ENCODE measurements around the gene LRIG1. TPM values are rescaled to one million over a fixed set of nuclear protein-coding genes. Genes with fewer than 3 reads are reported as not detected.
A peak's percentile ranks its signal among the peaks of the same experiment; 100 is the strongest.

The LRIG1 gene
- total and polyA plus RNA-seq, 2 donors from 2014 or later, result 8.2 to 20.6 TPM

DNA sequence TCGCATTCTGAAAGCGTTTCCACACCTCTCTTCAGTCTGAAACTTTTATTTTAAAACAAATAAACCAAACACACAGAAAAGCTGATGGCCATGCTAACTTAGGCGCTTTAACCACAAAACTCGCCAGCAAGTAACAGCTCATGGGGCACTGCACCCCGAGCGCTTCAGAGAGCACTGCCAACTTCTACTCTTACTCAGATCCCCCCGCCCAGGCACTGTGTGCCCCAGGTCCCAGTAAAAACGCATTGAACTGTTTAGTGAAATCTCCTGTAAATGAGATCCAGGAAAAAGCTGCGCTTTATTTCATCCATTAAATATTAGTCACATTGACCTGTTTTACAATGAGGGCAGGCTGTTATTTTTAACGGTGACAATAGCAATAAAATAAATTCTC lies 99.7 kb downstream of the LRIG1 start:
- DNase-seq, result peak in 1 of 5 donors; percentile 29
- intact Hi-C loops (cut with DNase I), result loop anchor here (10.0 kb wide), 1 partner anchor 414 kb away; no protein-coding TSS in a partner anchor
- TF ChIP-seq, protein P1, sequence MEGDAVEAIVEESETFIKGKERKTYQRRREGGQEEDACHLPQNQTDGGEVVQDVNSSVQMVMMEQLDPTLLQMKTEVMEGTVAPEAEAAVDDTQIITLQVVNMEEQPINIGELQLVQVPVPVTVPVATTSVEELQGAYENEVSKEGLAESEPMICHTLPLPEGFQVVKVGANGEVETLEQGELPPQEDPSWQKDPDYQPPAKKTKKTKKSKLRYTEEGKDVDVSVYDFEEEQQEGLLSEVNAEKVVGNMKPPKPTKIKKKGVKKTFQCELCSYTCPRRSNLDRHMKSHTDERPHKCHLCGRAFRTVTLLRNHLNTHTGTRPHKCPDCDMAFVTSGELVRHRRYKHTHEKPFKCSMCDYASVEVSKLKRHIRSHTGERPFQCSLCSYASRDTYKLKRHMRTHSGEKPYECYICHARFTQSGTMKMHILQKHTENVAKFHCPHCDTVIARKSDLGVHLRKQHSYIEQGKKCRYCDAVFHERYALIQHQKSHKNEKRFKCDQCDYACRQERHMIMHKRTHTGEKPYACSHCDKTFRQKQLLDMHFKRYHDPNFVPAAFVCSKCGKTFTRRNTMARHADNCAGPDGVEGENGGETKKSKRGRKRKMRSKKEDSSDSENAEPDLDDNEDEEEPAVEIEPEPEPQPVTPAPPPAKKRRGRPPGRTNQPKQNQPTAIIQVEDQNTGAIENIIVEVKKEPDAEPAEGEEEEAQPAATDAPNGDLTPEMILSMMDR (IDR thresholded peaks at IDR 0.05; ENCODE audit: borderline replicate concordance, extremely low read depth, insufficient read depth), result no peak
- no peak for FAIRE-seq
- Histone ChIP-seq H3K9ac (ENCODE audit: low read length in 3 of 3) (no peak overlapping the region), H3K27ac (ENCODE audit: low read depth in 2 of 2, low read length in 2 of 2) (no peak overlapping the region), H3K9me3 (ENCODE audit: control insufficient read depth in 2 of 3, insufficient read depth in 1 of 3, low read length in 3 of 3) (no peaks in the 10 kb centered on the region), H3K36me3 (ENCODE audit: control insufficient read depth in 2 of 3, insufficient read depth in 3 of 3, low read length in 3 of 3) (peaks cover 0 to 21% (median 6%) of the 10 kb centered on the region in 3 donors), H3K4me1 (ENCODE audit: control insufficient read depth in 2 of 3, insufficient read depth in 2 of 3, low read depth in 1 of 3, low read length in 3 of 3) (no peaks in the 10 kb centered on the region), H3K4me3 (ENCODE audit: low read length in 3 of 3) (no peak overlapping the region), H3K27me3 (ENCODE audit: control insufficient read depth, insufficient read depth, low read length) (no peaks in the 10 kb centered on the region)

- TF ChIP-seq, protein P1 (IDR thresholded peaks at IDR 0.05; ENCODE audit: borderline replicate concordance, extremely low read depth, insufficient read depth), result no peak
- Histone ChIP-seq H3K27me3 (ENCODE audit: control insufficient read depth, insufficient read depth, low read length) (no peaks in the 10 kb centered on the region), H3K4me1 (ENCODE audit: control insufficient read depth in 2 of 3, insufficient read depth in 2 of 3, low read depth in 1 of 3, low read length in 3 of 3) (no peaks in the 10 kb centered on the region), H3K36me3 (ENCODE audit: control insufficient read depth in 2 of 3, insufficient read depth in 3 of 3, low read length in 3 of 3) (peaks cover 0 to 20% (median 11%) of the 10 kb centered on the region in 3 donors), H3K9me3 (ENCODE audit: control insufficient read depth in 2 of 3, insufficient read depth in 1 of 3, low read length in 3 of 3) (no peaks in the 10 kb centered on the region), H3K27ac (ENCODE audit: low read depth in 2 of 2, low read length in 2 of 2) (no peak overlapping the region), H3K9ac (ENCODE audit: low read length in 3 of 3) (no peak overlapping the region), H3K4me3 (ENCODE audit: low read length in 3 of 3) (no peak overlapping the region)
- intact Hi-C loops (cut with DNase I), result loop anchor here (10.0 kb wide), 1 partner anchor 414 kb away; no protein-coding TSS in a partner anchor
- FAIRE-seq (no peak), DNase-seq (peak in 4 of 5 donors; percentile 53 to 62 (median 58))
Observed at GRCh38 chr3:66400411-66401156, 100.2 kb downstream of the LRIG1 start.

- Histone ChIP-seq H3K27ac (ENCODE audit: low read depth in 2 of 2, low read length in 2 of 2) (no peak overlapping the region), H3K4me1 (ENCODE audit: control insufficient read depth in 2 of 3, insufficient read depth in 2 of 3, low read depth in 1 of 3, low read length in 3 of 3) (no peaks in the 10 kb centered on the region), H3K9ac (ENCODE audit: low read length in 3 of 3) (no peak overlapping the region), H3K4me3 (ENCODE audit: low read length in 3 of 3) (no peak overlapping the region), H3K9me3 (ENCODE audit: control insufficient read depth in 2 of 3, insufficient read depth in 1 of 3, low read length in 3 of 3) (no peaks in the 10 kb centered on the region), H3K36me3 (ENCODE audit: control insufficient read depth in 2 of 3, insufficient read depth in 3 of 3, low read length in 3 of 3) (peaks cover 0 to 20% (median 13%) of the 10 kb centered on the region in 3 donors), H3K27me3 (ENCODE audit: control insufficient read depth, insufficient read depth, low read length) (no peaks in the 10 kb centered on the region)
- TF ChIP-seq, protein P1 (IDR thresholded peaks at IDR 0.05; ENCODE audit: borderline replicate concordance, extremely low read depth, insufficient read depth), result no peak
- intact Hi-C loops (cut with DNase I), result loop anchor here (10.0 kb wide), 1 partner anchor 415 kb away; no protein-coding TSS in a partner anchor
- no peak for FAIRE-seq
- peak in 1 of 5 donors; percentile 25 for DNase-seq
Observed at GRCh38 chr3:66399529-66400232, 101.1 kb downstream of the LRIG1 start.
